Activated B cell treated with CpG ODN at 0.5 μM for 24 hours (primary cell): ENCODE data around the gene RAVER1. TPM values are rescaled to one million over a fixed set of nuclear protein-coding genes. Genes with fewer than 3 reads are reported as not detected.
A peak's percentile ranks its signal among the peaks of the same experiment; 100 is the strongest.

Experiments
- ATAC-seq: fragments of 200-7000 bp; cut with Tn5 transposase; one replicate; pipeline ENCODE4 v1.10.0; 2021; ENCODE audit warnings: low read depth, mild to moderate bottlenecking, moderate library complexity
- CTCF ChIA-PET: fragments of 350-600 bp; sonication (Branson Sonifier 250); formaldehyde crosslinking; loops from one replicate; lab custom pipeline; 2021; ENCODE audit warnings: antibody characterized with exemption; lab: Charles Lee
- POLR2A ChIA-PET: fragments of 350-600 bp; sonication (Branson Sonifier 250); formaldehyde crosslinking; loops from one replicate; lab custom pipeline; 2021; ENCODE audit warnings: antibody characterized with exemption; lab: Charles Lee
- DNase-seq: peaks from one replicate; pipeline ENCODE4 v3.0.0; 2022
- H3K27ac Mint-ChIP-seq: one replicate; pipeline ENCODE4 v1.8.0; 2020; ENCODE audit warnings: mixed read lengths
- H3K27me3 Mint-ChIP-seq: one replicate; pipeline ENCODE4 v1.8.0; 2021; ENCODE audit warnings: mixed read lengths
- H3K36me3 Mint-ChIP-seq: one replicate; pipeline ENCODE4 v1.8.0; 2021; ENCODE audit warnings: low read depth, mixed read lengths
- H3K4me1 Mint-ChIP-seq: one replicate; pipeline ENCODE4 v1.8.0; 2021; ENCODE audit warnings: mixed read lengths
- H3K4me3 Mint-ChIP-seq: one replicate; pipeline ENCODE4 v1.8.0; 2020; ENCODE audit warnings: mild to moderate bottlenecking, mixed read lengths
- H3K9me3 Mint-ChIP-seq: one replicate; pipeline ENCODE4 v1.8.0; 2020; ENCODE audit warnings: mixed read lengths
- CTCF ChIP-seq: fragments of 200-600 bp; IDR thresholded peaks from one replicate; pipeline ENCODE4 v1.8.0; 2022; ENCODE audit warnings: antibody characterized with exemption, mild to moderate bottlenecking
- intact Hi-C: fragments of 100-400 bp; cut with micrococcal nuclease; formaldehyde crosslinking; loops from one replicate; pipeline ENCODE4 v1.15.1; 2024
- total RNA-seq: library from RNA; stranded (reverse); gene quantifications from 2 replicates; pipeline ENCODE4 v1.2.3, GENCODE V29; 2022

The RAVER1 gene
- total RNA-seq, 1 donor from 2014 or later: 80.8 TPM

- Mint-ChIP-seq H3K27ac (peak overlapping the region; percentile 92), H3K27me3 (no peaks in the 10 kb centered on the region), H3K9me3 (no peaks in the 10 kb centered on the region), H3K4me3 (peak overlapping the region; percentile 87), H3K4me1 (peaks cover 44% of the 10 kb centered on the region), H3K36me3 (peaks cover 25% of the 10 kb centered on the region)
- no peak for TF ChIP-seq CTCF
- ATAC-seq (peak; percentile 43), DNase-seq (peak; percentile 65)
- intact Hi-C loops: loop anchor here (1.0 to 2.0 kb wide), 5 partner anchors 35 to 231 kb away; partner anchors contain the start of genes CDC37, FDX2 and TYK2
- CTCF ChIA-PET: interaction anchor here (0.8 to 6.4 kb wide), 13 partner anchors 9 to 146 kb away, joined by 3 to 211 read pairs (median 9); partner anchors contain the start of genes CDC37, ICAM4 and TYK2
- POLR2A ChIA-PET: interaction anchor here (0.6 to 5.7 kb wide), 32 partner anchors 9 to 488 kb away, joined by 3 to 128 read pairs (median 9); partner anchors contain the start of genes ANGPTL6, CDC37, FDX2 and ICAM3
Measured at GRCh38 chr19:10271543-10272086, 61.7 kb downstream of the RAVER1 start.

DNA sequence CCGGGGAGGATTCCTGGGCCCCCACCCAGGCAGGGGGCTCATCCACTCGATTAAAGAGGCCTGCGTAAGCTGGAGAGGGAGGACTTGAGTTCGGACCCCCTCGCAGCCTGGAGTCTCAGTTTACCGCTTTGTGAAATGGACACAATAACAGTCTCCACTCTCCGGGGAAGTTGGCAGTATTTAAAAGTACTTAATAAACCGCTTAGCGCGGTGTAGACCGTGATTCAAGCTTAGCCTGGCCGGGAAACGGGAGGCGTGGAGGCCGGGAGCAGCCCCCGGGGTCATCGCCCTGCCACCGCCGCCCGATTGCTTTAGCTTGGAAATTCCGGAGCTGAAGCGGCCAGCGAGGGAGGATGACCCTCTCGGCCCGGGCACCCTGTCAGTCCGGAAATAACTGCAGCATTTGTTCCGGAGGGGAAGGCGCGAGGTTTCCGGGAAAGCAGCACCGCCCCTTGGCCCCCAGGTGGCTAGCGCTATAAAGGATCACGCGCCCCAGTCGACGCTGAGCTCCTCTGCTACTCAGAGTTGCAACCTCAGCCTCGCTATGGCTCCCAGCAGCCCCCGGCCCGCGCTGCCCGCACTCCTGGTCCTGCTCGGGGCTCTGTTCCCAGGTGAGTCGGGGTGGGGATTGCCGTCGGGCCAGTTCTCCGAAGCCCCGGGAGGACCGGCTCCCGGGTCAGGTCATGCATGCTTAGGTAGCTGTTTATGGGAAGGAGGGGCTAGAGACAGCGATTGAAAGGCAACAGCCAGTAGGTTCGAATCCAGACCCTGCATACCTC is 62.5 kb downstream of the RAVER1 start, which contains the start of gene ICAM1:
Gene ICAM1 (plus strand): TSS at position 505 of the 779 bp plus-strand sequence. CDS start 40 bp downstream, at position 545.
- H3K4me1 Mint-ChIP-seq: peaks cover 44% of the 10 kb centered on the region

GRCh38 chr19:10270180-10270615 is 63.1 kb downstream of the RAVER1 start:
- intact Hi-C loops: loop anchor here (1.0 to 2.0 kb wide), 5 partner anchors 19 to 155 kb away; partner anchors contain the start of genes ICAM5, RAVER1 and TYK2
- DNase-seq (peak; percentile 80), ATAC-seq (peak; percentile 59)
- TF ChIP-seq CTCF: no peak
- peak overlapping the region; percentile 87 for H3K4me3 Mint-ChIP-seq
- POLR2A ChIA-PET: interaction anchor here (0.7 to 5.7 kb wide), 26 partner anchors 10 to 431 kb away, joined by 3 to 128 read pairs (median 10); partner anchors contain the start of genes CDC37, FDX2, ICAM4 and ICAM5
- H3K36me3 Mint-ChIP-seq: peaks cover 20% of the 10 kb centered on the region
- CTCF ChIA-PET: interaction anchor here (0.9 to 6.4 kb wide), 14 partner anchors 10 to 165 kb away, joined by 3 to 211 read pairs (median 10); partner anchors contain the start of genes CDC37, ICAM5, RAVER1 and TYK2
- H3K27me3 Mint-ChIP-seq: no peaks in the 10 kb centered on the region
- H3K4me1 Mint-ChIP-seq: peaks cover 42% of the 10 kb centered on the region
- H3K9me3 Mint-ChIP-seq: no peaks in the 10 kb centered on the region
- H3K27ac Mint-ChIP-seq: peak overlapping the region; percentile 92

More for the DNA sequence above, 62.5 kb downstream of the RAVER1 start, which contains the start of gene ICAM1:
- H3K9me3 Mint-ChIP-seq: no peaks in the 10 kb centered on the region
- DNase-seq (peak; percentile 70), ATAC-seq (peak; percentile 51)
- TF ChIP-seq CTCF: no peak
- H3K27me3 Mint-ChIP-seq: no peaks in the 10 kb centered on the region
- peaks cover 23% of the 10 kb centered on the region for H3K36me3 Mint-ChIP-seq
- ChIA-PET POLR2A (interaction anchor here (0.5 to 5.7 kb wide), 39 partner anchors 9 to 489 kb away, joined by 3 to 128 read pairs (median 7); partner anchors contain the start of genes ANGPTL6, CDC37, FDX2 and ICAM3), CTCF (interaction anchor here (0.8 to 6.4 kb wide), 16 partner anchors 9 to 164 kb away, joined by 3 to 211 read pairs (median 7); partner anchors contain the start of genes CDC37, ICAM5, RAVER1 and TYK2)
- H3K4me3 Mint-ChIP-seq: peak within 1 kb of the TSS; percentile 87
- intact Hi-C loops: loop anchor here (1.0 to 2.0 kb wide), 8 partner anchors 18 to 231 kb away; partner anchors contain the start of genes CDC37, FDX2, ICAM5 and RAVER1
- H3K27ac Mint-ChIP-seq: peak within 1 kb of the TSS; percentile 92

- H3K27ac Mint-ChIP-seq: peak overlapping the region; percentile 92
- ChIA-PET CTCF (interaction anchor here (0.6 to 6.4 kb wide), 19 partner anchors 10 to 339 kb away, joined by 3 to 211 read pairs (median 7); partner anchors contain the start of genes ICAM5 and TYK2), POLR2A (interaction anchor here (0.6 to 5.7 kb wide), 19 partner anchors 10 to 218 kb away, joined by 3 to 128 read pairs (median 13); partner anchors contain the start of genes CDC37, FDX2, ICAM4 and ICAM5)
- DNase-seq (peak; percentile 88), ATAC-seq (peak; percentile 48)
- peaks cover 13% of the 10 kb centered on the region for H3K36me3 Mint-ChIP-seq
- no peaks in the 10 kb centered on the region for H3K9me3 Mint-ChIP-seq
- H3K4me1 Mint-ChIP-seq: peaks cover 38% of the 10 kb centered on the region
- TF ChIP-seq CTCF: peak; percentile 71
- H3K27me3 Mint-ChIP-seq: no peaks in the 10 kb centered on the region
- intact Hi-C loops: loop anchor here (1.0 to 2.0 kb wide), 7 partner anchors 10 to 156 kb away; partner anchors contain the start of genes ICAM5, RAVER1 and TYK2
- H3K4me3 Mint-ChIP-seq: peak overlapping the region; percentile 87
Measured at GRCh38 chr19:10269333-10270179, 63.8 kb downstream of the RAVER1 start.
